ENCODE results near the gene ACSF3.

- TF ChIP-seq EZH2 (IDR thresholded peaks at IDR 0.05; ENCODE audit: borderline replicate concordance) (no peak), CTCF (IDR thresholded peaks at IDR 0.05; ENCODE audit: poor library complexity) (no peak), EZH2phosphoT487 (IDR thresholded peaks at IDR 0.05; ENCODE audit: low read depth, severe bottlenecking, unreplicated experiment) (no peak)
Observed at GRCh38 chr16:89192956-89193575, 99.4 kb downstream of the ACSF3 start.

Data from hepatocyte (in vitro differentiated cells).